ENCODE measurements around the gene PLEKHG4.

The PLEKHG4 gene

DNA sequence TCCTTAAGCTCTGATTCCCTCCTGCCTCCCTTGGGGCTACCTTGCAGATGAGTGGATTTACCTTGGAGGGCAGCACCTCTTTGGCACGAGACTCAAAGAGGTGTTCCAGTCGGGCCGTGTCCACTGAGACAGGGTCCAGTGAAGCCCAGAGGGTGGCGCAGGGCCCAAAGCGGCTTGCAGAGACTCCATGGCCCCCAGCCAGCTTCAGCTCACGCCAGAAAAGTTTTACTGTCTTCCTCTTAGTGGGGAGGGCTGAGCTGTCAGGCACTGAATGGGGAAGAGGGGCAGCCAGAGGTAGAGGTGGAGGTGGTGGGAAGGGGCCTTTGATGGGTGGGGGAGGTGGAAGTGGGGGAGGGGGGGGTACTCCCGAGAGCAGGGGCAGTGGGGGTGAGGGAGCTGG, 45.7 kb upstream of the PLEKHG4 start:
- H4K8ac ChIP-seq (ENCODE audit: low read depth, low read length), result no peak overlapping the region
- no peak overlapping the region for H3K18ac ChIP-seq (ENCODE audit: low read length)
- H3K4me2 ChIP-seq (ENCODE audit: insufficient read depth, low read length, poor library complexity, severe bottlenecking), result no peak overlapping the region
- H3K9ac ChIP-seq (ENCODE audit: low read depth, low read length, poor library complexity), result no peak overlapping the region
- H2BK12ac ChIP-seq (ENCODE audit: low read length), result no peak overlapping the region
- no peak overlapping the region for H2BK5ac ChIP-seq (ENCODE audit: low read length)
- H2AFZ ChIP-seq (ENCODE audit: low read length), result no peak overlapping the region
- no peak overlapping the region for H3K4ac ChIP-seq (ENCODE audit: low read length)
- no peak overlapping the region for H3K4me3 ChIP-seq (ENCODE audit: low read length in 2 of 2)
- H3K36me3 ChIP-seq (replicated peaks in 1 of 2; ENCODE audit: control insufficient read depth in 2 of 2, insufficient read depth in 2 of 2, low read length in 2 of 2), result peaks cover 38 to 88% of the 10 kb centered on the region in 2 donors
- no peak overlapping the region for H4K91ac ChIP-seq (ENCODE audit: low read depth, low read length, poor library complexity)
- no peaks in the 10 kb centered on the region for H3K79me1 ChIP-seq (ENCODE audit: low read depth, low read length)
- H3K9me3 ChIP-seq (replicated peaks in 1 of 2; ENCODE audit: control insufficient read depth in 2 of 2, insufficient read depth in 1 of 2, low read depth in 1 of 2, low read length in 2 of 2), result no peaks in the 10 kb centered on the region
- H3K23ac ChIP-seq (ENCODE audit: low read depth, low read length, poor library complexity), result no peak overlapping the region
- H3K4me1 ChIP-seq (ENCODE audit: control insufficient read depth in 2 of 2, insufficient read depth in 1 of 2, low read depth in 1 of 2, low read length in 2 of 2), result peaks cover 0 to 6% of the 10 kb centered on the region in 2 donors
- WGBS, 2 donors (ENCODE audit: extremely low coverage in 2 of 2, insufficient read length in 2 of 2, insufficient replicate concordance in 1 of 2), result no CpG with 5 or more reads among the region's 7 CpGs
- DNase-seq (ENCODE audit: low spot score), result no peak
- H2BK120ac ChIP-seq (ENCODE audit: low read depth, low read length), result no peak overlapping the region
- no peak overlapping the region for H2AK5ac ChIP-seq (ENCODE audit: low read depth, low read length)
- H2BK15ac ChIP-seq (ENCODE audit: low read length), result no peak overlapping the region
- H3K27ac ChIP-seq (replicated peaks; ENCODE audit: low read length), result no peak overlapping the region
- no peaks in the 10 kb centered on the region for H3K27me3 ChIP-seq (ENCODE audit: control insufficient read depth in 3 of 3, insufficient read depth in 3 of 3, low read depth in 1 of 3, low read length in 3 of 3)
- no peak overlapping the region for H3K14ac ChIP-seq (ENCODE audit: low read length)

- Histone ChIP-seq H2BK15ac (ENCODE audit: low read length) (no peak overlapping the region), H3K4me1 (ENCODE audit: control insufficient read depth in 2 of 2, insufficient read depth in 1 of 2, low read depth in 1 of 2, low read length in 2 of 2) (peaks cover 0 to 6% of the 10 kb centered on the region in 2 donors), H2AFZ (ENCODE audit: low read length) (no peak overlapping the region), H2BK120ac (ENCODE audit: low read depth, low read length) (no peak overlapping the region), H3K27ac (replicated peaks; ENCODE audit: low read length) (no peak overlapping the region), H2AK5ac (ENCODE audit: low read depth, low read length) (no peak overlapping the region), H4K8ac (ENCODE audit: low read depth, low read length) (no peak overlapping the region), H3K14ac (ENCODE audit: low read length) (no peak overlapping the region), H3K36me3 (replicated peaks in 1 of 2; ENCODE audit: control insufficient read depth in 2 of 2, insufficient read depth in 2 of 2, low read length in 2 of 2) (peaks cover 38 to 88% of the 10 kb centered on the region in 2 donors), H2BK12ac (ENCODE audit: low read length) (no peak overlapping the region), H3K4me3 (ENCODE audit: low read length in 2 of 2) (peak overlapping the region in 1 of 2 donors; percentile 31), H3K79me1 (ENCODE audit: low read depth, low read length) (no peaks in the 10 kb centered on the region), H3K27me3 (ENCODE audit: control insufficient read depth in 3 of 3, insufficient read depth in 3 of 3, low read depth in 1 of 3, low read length in 3 of 3) (no peaks in the 10 kb centered on the region), H3K18ac (ENCODE audit: low read length) (no peak overlapping the region), H2BK5ac (ENCODE audit: low read length) (no peak overlapping the region), H3K4me2 (ENCODE audit: insufficient read depth, low read length, poor library complexity, severe bottlenecking) (no peak overlapping the region), H3K23ac (ENCODE audit: low read depth, low read length, poor library complexity) (peak overlapping the region; percentile 39), H3K9ac (ENCODE audit: low read depth, low read length, poor library complexity) (no peak overlapping the region), H3K4ac (ENCODE audit: low read length) (no peak overlapping the region), H3K9me3 (replicated peaks in 1 of 2; ENCODE audit: control insufficient read depth in 2 of 2, insufficient read depth in 1 of 2, low read depth in 1 of 2, low read length in 2 of 2) (no peaks in the 10 kb centered on the region), H4K91ac (ENCODE audit: low read depth, low read length, poor library complexity) (no peak overlapping the region)
- no peak for DNase-seq (ENCODE audit: low spot score)
- WGBS, 2 donors (ENCODE audit: extremely low coverage in 2 of 2, insufficient read length in 2 of 2, insufficient replicate concordance in 1 of 2), result no CpG with 5 or more reads among the region's 10 CpGs
Measured at GRCh38 chr16:67234180-67234597, 45.1 kb upstream of the PLEKHG4 start.

GRCh38 chr16:67235816-67236562, 43.3 kb upstream of the PLEKHG4 start:
- H3K23ac ChIP-seq (ENCODE audit: low read depth, low read length, poor library complexity), result no peak overlapping the region
- H3K4me2 ChIP-seq (ENCODE audit: insufficient read depth, low read length, poor library complexity, severe bottlenecking), result no peak overlapping the region
- H2BK15ac ChIP-seq (ENCODE audit: low read length), result no peak overlapping the region
- H4K91ac ChIP-seq (ENCODE audit: low read depth, low read length, poor library complexity), result no peak overlapping the region
- no peak overlapping the region for H3K14ac ChIP-seq (ENCODE audit: low read length)
- no peak overlapping the region for H3K18ac ChIP-seq (ENCODE audit: low read length)
- H3K79me1 ChIP-seq (ENCODE audit: low read depth, low read length), result no peaks in the 10 kb centered on the region
- no CpG with 5 or more reads among the region's 17 CpGs for WGBS, 2 donors (ENCODE audit: extremely low coverage in 2 of 2, insufficient read length in 2 of 2, insufficient replicate concordance in 1 of 2)
- DNase-seq (ENCODE audit: low spot score), result no peak
- peaks cover 22 to 75% of the 10 kb centered on the region in 2 donors for H3K36me3 ChIP-seq (replicated peaks in 1 of 2; ENCODE audit: control insufficient read depth in 2 of 2, insufficient read depth in 2 of 2, low read length in 2 of 2)
- no peak overlapping the region for H2BK5ac ChIP-seq (ENCODE audit: low read length)
- no peak overlapping the region for H3K4ac ChIP-seq (ENCODE audit: low read length)
- no peak overlapping the region for H3K27ac ChIP-seq (replicated peaks; ENCODE audit: low read length)
- no peak overlapping the region for H2BK120ac ChIP-seq (ENCODE audit: low read depth, low read length)
- no peak overlapping the region for H2AK5ac ChIP-seq (ENCODE audit: low read depth, low read length)
- no peaks in the 10 kb centered on the region for H3K9me3 ChIP-seq (replicated peaks in 1 of 2; ENCODE audit: control insufficient read depth in 2 of 2, insufficient read depth in 1 of 2, low read depth in 1 of 2, low read length in 2 of 2)
- no peak overlapping the region for H3K9ac ChIP-seq (ENCODE audit: low read depth, low read length, poor library complexity)
- H3K4me1 ChIP-seq (ENCODE audit: control insufficient read depth in 2 of 2, insufficient read depth in 1 of 2, low read depth in 1 of 2, low read length in 2 of 2), result peaks cover under 1 to 6% of the 10 kb centered on the region in 2 donors
- no peak overlapping the region for H4K8ac ChIP-seq (ENCODE audit: low read depth, low read length)
- peak overlapping the region in 1 of 2 donors; percentile 16 for H3K4me3 ChIP-seq (ENCODE audit: low read length in 2 of 2)
- no peak overlapping the region for H2BK12ac ChIP-seq (ENCODE audit: low read length)
- no peaks in the 10 kb centered on the region for H3K27me3 ChIP-seq (ENCODE audit: control insufficient read depth in 3 of 3, insufficient read depth in 3 of 3, low read depth in 1 of 3, low read length in 3 of 3)
- no peak overlapping the region for H2AFZ ChIP-seq (ENCODE audit: low read length)

DNA sequence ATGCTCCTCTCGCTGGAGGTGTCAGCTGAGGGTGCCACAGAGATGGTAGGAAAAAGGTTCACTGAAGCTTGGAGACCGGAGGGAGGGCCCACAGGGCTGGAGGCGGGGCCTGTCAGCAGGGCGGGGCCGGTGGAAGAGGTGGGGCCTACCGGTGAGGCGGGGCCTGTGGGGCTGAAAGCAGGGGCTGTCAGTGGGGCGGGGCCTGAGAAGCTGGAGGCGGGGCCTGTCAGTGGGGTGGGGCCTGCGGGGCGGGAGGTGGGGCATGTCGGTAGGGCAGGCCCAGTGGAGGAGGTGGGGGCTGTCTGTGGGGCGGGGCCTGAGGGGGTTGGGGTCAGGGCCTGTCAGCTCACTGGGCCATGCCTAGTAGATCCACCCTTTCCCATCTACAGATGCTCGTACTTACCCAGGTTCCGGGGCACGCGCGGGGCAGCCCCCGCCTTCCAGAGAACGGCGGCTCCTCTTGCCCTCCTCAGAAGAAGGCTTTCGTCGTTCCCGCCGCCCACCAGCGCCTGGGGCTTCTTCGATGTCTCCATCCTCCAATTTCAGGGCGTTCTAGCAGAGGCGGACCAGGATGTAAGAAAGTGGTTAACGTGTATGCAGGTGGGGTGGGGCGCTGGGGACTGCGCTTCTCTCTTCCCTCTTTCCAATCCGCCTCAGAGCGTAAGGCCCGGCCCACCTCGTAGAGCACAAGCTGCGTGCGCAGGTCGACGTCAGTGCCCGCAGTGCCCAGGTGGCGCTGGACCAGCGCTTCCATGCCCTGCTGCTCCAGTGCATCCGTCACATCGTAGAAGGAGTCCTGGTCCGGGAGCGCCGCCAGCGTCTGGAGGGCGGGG, 42.6 kb upstream of the PLEKHG4 start:
- H4K8ac ChIP-seq (ENCODE audit: low read depth, low read length), result peak overlapping the region; percentile 48
- H3K23ac ChIP-seq (ENCODE audit: low read depth, low read length, poor library complexity), result peak overlapping the region; percentile 80
- H2BK5ac ChIP-seq (ENCODE audit: low read length), result peak overlapping the region; percentile 57
- no peak overlapping the region for H2BK120ac ChIP-seq (ENCODE audit: low read depth, low read length)
- H3K27me3 ChIP-seq (ENCODE audit: control insufficient read depth in 3 of 3, insufficient read depth in 3 of 3, low read depth in 1 of 3, low read length in 3 of 3), result no peaks in the 10 kb centered on the region
- no peak overlapping the region for H3K4me2 ChIP-seq (ENCODE audit: insufficient read depth, low read length, poor library complexity, severe bottlenecking)
- H2BK12ac ChIP-seq (ENCODE audit: low read length), result no peak overlapping the region
- H3K27ac ChIP-seq (replicated peaks; ENCODE audit: low read length), result no peak overlapping the region
- peak overlapping the region in 1 of 2 donors; percentile 56 for H3K4me3 ChIP-seq (ENCODE audit: low read length in 2 of 2)
- peak overlapping the region; percentile 39 for H2BK15ac ChIP-seq (ENCODE audit: low read length)
- DNase-seq (ENCODE audit: low spot score), result no peak
- peaks cover 15 to 67% of the 10 kb centered on the region in 2 donors for H3K36me3 ChIP-seq (replicated peaks in 1 of 2; ENCODE audit: control insufficient read depth in 2 of 2, insufficient read depth in 2 of 2, low read length in 2 of 2)
- no peak overlapping the region for H3K4ac ChIP-seq (ENCODE audit: low read length)
- no peak overlapping the region for H4K91ac ChIP-seq (ENCODE audit: low read depth, low read length, poor library complexity)
- peaks cover 4 to 9% of the 10 kb centered on the region in 2 donors for H3K4me1 ChIP-seq (ENCODE audit: control insufficient read depth in 2 of 2, insufficient read depth in 1 of 2, low read depth in 1 of 2, low read length in 2 of 2)
- H3K14ac ChIP-seq (ENCODE audit: low read length), result peak overlapping the region; percentile 43
- H2AK5ac ChIP-seq (ENCODE audit: low read depth, low read length), result no peak overlapping the region
- H3K79me1 ChIP-seq (ENCODE audit: low read depth, low read length), result no peaks in the 10 kb centered on the region
- peak overlapping the region; percentile 74 for H3K9ac ChIP-seq (ENCODE audit: low read depth, low read length, poor library complexity)
- no peak overlapping the region for H3K18ac ChIP-seq (ENCODE audit: low read length)
- no peaks in the 10 kb centered on the region for H3K9me3 ChIP-seq (replicated peaks in 1 of 2; ENCODE audit: control insufficient read depth in 2 of 2, insufficient read depth in 1 of 2, low read depth in 1 of 2, low read length in 2 of 2)
- H2AFZ ChIP-seq (ENCODE audit: low read length), result no peak overlapping the region
- WGBS, 2 donors (ENCODE audit: extremely low coverage in 2 of 2, insufficient read length in 2 of 2, insufficient replicate concordance in 1 of 2), result no CpG with 5 or more reads among the region's 50 CpGs
